AG04449 (cell line): ENCODE results near the gene RTP5.

Experiments used
- CTCF ChIA-PET: fragments of 350-600 bp; formaldehyde crosslinking; extraction: SDS; loops from one replicate; lab custom pipeline; 2021; ENCODE audit warnings: antibody characterized with exemption; lab: Yijun Ruan, JAX
- POLR2A ChIA-PET: fragments of 400-600, 350-600 bp; formaldehyde crosslinking; extraction: SDS; loops from one replicate; lab custom pipeline; 2020; ENCODE audit warnings: antibody characterized with exemption, inconsistent platforms; lab: Yijun Ruan, JAX
- DNase-seq: peaks from one replicate; pipeline ENCODE4 v3.0.0-alpha.2; 2010; ENCODE audit warnings: low read depth, low spot score
- H3K4me3 ChIP-seq: 2 replicates; pipeline ENCODE4 v1.5.1; 2011; ENCODE audit warnings: low read depth, mild to moderate bottlenecking, control low read depth, low read length
- TF ChIP-seq, protein P1 (sequence below): IDR thresholded peaks from one replicate; pipeline ENCODE4 v1.5.1; 2011; ENCODE audit warnings: mild to moderate bottlenecking, moderate library complexity, low read length, control low read depth, inconsistent platforms; ENCODE audit not compliant: insufficient read depth; ENCODE audit errors: missing control alignments

RTP5 gene

DNA sequence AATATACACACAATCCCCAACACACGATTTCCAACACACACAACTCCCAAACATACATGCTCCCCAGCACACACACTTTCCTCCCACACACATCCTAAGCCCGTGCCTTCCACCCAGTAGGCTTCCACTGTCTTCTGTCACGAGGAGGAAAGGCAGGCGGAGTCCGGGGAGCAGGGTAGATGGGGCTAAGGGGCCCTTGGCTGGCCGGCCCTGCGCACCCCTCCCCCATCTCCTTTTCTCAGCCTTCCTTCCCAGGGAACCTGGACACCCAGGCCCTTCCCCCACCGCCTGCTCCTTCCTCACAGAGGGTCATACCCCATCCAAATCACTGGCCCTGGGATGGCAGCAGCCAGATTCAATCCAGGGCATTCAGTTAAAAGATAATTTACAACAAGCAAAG lies 7.4 kb upstream of the RTP5 start:
- H3K4me3 ChIP-seq, result no peak overlapping the region
- TF ChIP-seq, protein P1, sequence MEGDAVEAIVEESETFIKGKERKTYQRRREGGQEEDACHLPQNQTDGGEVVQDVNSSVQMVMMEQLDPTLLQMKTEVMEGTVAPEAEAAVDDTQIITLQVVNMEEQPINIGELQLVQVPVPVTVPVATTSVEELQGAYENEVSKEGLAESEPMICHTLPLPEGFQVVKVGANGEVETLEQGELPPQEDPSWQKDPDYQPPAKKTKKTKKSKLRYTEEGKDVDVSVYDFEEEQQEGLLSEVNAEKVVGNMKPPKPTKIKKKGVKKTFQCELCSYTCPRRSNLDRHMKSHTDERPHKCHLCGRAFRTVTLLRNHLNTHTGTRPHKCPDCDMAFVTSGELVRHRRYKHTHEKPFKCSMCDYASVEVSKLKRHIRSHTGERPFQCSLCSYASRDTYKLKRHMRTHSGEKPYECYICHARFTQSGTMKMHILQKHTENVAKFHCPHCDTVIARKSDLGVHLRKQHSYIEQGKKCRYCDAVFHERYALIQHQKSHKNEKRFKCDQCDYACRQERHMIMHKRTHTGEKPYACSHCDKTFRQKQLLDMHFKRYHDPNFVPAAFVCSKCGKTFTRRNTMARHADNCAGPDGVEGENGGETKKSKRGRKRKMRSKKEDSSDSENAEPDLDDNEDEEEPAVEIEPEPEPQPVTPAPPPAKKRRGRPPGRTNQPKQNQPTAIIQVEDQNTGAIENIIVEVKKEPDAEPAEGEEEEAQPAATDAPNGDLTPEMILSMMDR, result no peak
- CTCF ChIA-PET, result no interaction called here
- POLR2A ChIA-PET, result no interaction called here
- DNase-seq, result no peak

DNA sequence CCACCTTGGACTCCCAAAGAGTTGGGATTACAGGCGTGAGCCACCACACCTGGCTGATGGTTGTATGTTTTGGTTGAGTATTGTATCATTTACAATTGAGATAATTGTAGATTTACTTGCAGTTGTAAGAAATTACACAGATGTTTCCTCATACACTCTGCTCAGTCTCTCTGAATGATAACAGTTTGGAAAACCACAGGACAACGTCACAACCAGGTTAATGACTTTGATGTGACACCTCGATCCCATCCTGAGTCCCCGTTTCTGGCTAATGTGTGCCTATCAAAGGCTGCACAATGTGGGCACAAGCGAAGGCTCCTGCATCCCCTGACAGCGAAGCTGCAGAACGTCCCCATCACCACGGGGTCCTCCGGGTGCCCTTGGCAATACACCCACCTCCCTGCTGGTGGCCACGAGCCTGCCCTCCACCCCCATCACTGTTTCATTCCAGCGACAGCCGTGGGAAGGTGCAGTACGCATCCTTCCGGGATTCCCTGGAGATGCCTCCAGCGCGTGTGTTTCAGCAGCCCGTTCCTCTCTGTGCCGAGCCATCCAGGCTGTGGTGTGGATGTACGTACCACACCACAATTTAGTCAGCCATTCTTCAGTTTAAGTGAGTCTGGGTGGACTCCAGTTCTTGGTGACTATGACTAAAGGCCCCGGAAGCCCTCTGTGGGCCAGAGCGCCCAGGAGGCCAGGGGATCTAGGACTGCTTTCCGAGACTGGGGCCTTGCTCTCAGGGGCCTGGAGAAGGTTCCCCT lies 6.6 kb upstream of the RTP5 start:
- no peak for DNase-seq
- H3K4me3 ChIP-seq, result no peak overlapping the region
- TF ChIP-seq, protein P1, result no peak
- CTCF ChIA-PET, result no interaction called here
- POLR2A ChIA-PET, result no interaction called here

DNA sequence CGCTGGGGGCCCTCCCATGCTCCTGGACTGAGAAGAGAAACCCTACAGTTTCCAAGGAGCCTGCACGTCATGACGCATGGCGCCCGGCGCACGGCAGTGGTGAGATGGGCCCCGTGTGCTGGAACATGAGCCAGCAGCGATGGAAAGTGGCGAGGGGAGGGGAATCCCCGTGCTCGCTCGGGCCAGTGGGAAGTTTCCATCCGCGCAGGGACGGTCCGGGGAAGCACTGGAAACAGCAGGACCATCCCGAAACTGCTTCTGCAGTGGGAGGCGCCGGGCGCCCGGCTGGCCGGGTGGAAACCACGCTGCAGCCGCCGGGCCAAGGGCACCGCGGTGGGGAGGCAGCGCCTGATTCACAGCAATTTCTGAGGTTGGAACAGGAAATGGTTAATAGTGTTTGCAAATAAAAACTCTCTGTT lies 6.0 kb upstream of the RTP5 start:
- no peak overlapping the region for H3K4me3 ChIP-seq
- no peak for DNase-seq
- CTCF ChIA-PET, result no interaction called here
- TF ChIP-seq, protein P1, result no peak
- POLR2A ChIA-PET, result no interaction called here

DNA sequence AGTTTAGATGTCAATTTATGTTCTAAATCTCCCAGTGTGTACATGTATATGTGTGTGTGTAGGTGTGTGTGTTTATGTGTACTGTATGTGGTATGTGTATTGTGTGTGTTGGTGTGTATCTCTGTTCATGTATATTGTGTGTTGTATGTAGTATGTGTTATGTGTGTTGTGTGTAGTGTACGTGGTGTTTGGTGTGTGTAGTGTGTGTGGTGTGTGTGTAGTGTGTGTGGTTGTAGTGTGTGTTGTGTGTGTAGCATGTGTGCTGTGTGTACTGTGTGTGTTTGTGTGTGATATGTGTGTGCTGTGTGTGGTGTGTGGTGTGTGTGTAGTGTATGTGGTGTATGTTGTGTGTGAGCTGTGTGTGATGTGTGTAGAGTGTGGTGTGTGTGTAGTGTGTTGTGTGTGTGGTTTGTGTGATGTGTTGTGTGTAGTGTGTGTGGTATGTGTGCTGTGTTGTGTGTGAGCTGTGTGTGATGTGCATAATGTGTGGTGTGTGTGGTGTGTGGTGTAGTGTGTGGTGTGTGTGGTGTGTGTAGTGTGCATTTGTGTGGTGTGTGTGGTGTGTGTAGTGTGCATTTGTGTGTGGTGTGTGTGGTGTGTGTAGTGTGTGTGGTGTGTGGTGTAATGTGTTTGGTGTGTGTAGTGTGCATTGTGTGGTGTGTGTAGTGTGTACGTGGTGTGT lies 5.2 kb upstream of the RTP5 start:
- POLR2A ChIA-PET, result no interaction called here
- DNase-seq, result no peak
- CTCF ChIA-PET, result no interaction called here
- H3K4me3 ChIP-seq, result no peak overlapping the region
- TF ChIP-seq, protein P1, result no peak

DNA sequence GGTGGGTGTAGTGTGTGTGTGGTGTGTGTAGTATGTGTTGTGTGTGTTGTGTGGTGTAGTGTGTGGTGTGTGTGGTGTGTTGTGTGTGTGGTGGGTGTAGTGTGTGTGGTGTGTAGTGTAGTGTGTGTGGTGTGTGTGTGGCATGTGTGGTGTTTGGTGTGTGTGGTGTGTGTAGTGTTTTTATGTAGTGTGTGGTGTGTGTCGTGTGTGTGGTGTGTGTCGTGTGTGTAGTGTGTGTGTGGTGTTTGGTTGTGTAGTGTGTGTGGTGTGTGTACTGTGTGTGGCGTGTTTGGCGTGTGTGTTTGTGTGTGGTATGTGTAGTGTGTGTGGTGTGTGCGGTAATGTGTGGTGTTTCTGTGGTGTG lies 4.7 kb upstream of the RTP5 start:
- POLR2A ChIA-PET, result no interaction called here

More for the DNA sequence above, 4.7 kb upstream of the RTP5 start:
- DNase-seq, result no peak
- H3K4me3 ChIP-seq, result no peak overlapping the region
- TF ChIP-seq, protein P1, result no peak
- CTCF ChIA-PET, result no interaction called here
